ENCODE measurements around the gene MTG2. TPM values are rescaled to one million over a fixed set of nuclear protein-coding genes. Genes with fewer than 3 reads are reported as not detected.

Gene MTG2
- polyA plus RNA-seq, 1 donor (not counting 4 experiments of a cell fraction or from before 2014, with no cell fraction given), result 24.7 TPM

DNA sequence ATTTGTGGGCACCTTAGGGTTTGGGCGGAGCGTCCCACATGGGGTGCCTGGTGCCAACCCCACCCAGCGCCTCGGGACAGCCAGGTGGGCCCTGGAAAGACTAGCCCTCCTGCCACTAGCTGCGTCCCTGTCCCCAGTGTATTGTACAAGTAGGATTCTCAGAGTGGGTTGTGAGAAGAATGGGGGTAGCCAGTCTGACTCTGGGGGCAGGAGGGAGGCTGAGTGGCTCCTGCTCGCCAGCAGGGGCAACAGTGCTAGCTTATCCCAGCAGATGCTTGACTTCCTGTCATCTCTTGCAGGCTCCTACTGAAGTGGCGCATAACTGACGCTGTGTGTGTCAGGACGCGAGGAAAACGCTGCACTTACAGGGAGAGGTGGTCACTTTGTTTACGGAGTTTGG lies 49.0 kb upstream of the MTG2 start:
- H3K4me1 ChIP-seq (ENCODE audit: control insufficient read depth, extremely low read depth, insufficient read depth, low read length), result no peaks in the 10 kb centered on the region
- TF ChIP-seq EZH2 (IDR thresholded peaks at IDR 0.05; ENCODE audit: low read length), result no peak
- TF ChIP-seq, protein P1, sequence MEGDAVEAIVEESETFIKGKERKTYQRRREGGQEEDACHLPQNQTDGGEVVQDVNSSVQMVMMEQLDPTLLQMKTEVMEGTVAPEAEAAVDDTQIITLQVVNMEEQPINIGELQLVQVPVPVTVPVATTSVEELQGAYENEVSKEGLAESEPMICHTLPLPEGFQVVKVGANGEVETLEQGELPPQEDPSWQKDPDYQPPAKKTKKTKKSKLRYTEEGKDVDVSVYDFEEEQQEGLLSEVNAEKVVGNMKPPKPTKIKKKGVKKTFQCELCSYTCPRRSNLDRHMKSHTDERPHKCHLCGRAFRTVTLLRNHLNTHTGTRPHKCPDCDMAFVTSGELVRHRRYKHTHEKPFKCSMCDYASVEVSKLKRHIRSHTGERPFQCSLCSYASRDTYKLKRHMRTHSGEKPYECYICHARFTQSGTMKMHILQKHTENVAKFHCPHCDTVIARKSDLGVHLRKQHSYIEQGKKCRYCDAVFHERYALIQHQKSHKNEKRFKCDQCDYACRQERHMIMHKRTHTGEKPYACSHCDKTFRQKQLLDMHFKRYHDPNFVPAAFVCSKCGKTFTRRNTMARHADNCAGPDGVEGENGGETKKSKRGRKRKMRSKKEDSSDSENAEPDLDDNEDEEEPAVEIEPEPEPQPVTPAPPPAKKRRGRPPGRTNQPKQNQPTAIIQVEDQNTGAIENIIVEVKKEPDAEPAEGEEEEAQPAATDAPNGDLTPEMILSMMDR (optimal IDR thresholded peaks at IDR 0.05 in 1 of 3, IDR thresholded peaks at IDR 0.05 in 1 of 3, conservative IDR thresholded peaks at IDR 0.05 in 1 of 3; ENCODE audit: extremely low read depth in 1 of 3, insufficient read depth in 2 of 3, low read length in 3 of 3), result peak; percentile 8 to 26 (median 18)
- no peaks in the 10 kb centered on the region for H3K9me3 ChIP-seq (ENCODE audit: control insufficient read depth, low read depth, low read length)
- H3K36me3 ChIP-seq (ENCODE audit: control insufficient read depth in 2 of 2, extremely low read depth in 1 of 2, insufficient read depth in 2 of 2, low read length in 2 of 2), result peaks cover 48 to 71% of the 10 kb centered on the region in 2 experiments
- H3K27me3 ChIP-seq (ENCODE audit: control insufficient read depth, extremely low read depth, insufficient read depth, low read length), result no peaks in the 10 kb centered on the region
- H2AFZ ChIP-seq (ENCODE audit: control insufficient read depth, low read length), result no peak overlapping the region
- no peak overlapping the region for H3K9ac ChIP-seq (ENCODE audit: control insufficient read depth, extremely low read depth, insufficient read depth, low read length)
- peaks cover 10% of the 10 kb centered on the region for H4K20me1 ChIP-seq (ENCODE audit: control insufficient read depth, extremely low read depth, insufficient read depth, low read length)
- FAIRE-seq (no peak), DNase-seq (ENCODE audit: low read depth, low spot score) (no peak)
- no peak overlapping the region for H3K4me3 ChIP-seq (ENCODE audit: control insufficient read depth in 2 of 3, extremely low read depth in 1 of 3, insufficient read depth in 2 of 3, low read depth in 1 of 3, low read length in 3 of 3)
- H3K27ac ChIP-seq (ENCODE audit: control insufficient read depth, insufficient read depth, low read length), result no peak overlapping the region
- H3K79me2 ChIP-seq (ENCODE audit: control insufficient read depth, insufficient read depth, low read length), result peaks cover 4% of the 10 kb centered on the region
- dilution Hi-C loops (cut with MboI; ENCODE audit: extremely low pct_ligation_motif_present, low sequenced_read_pairs), result no loop called here
- H3K4me2 ChIP-seq (ENCODE audit: control insufficient read depth, extremely low read depth, insufficient read depth, low read depth, low read length), result no peak overlapping the region
- H3K9me1 ChIP-seq (ENCODE audit: control insufficient read depth, extremely low read depth, insufficient read depth, low read length), result no peaks in the 10 kb centered on the region

DNA sequence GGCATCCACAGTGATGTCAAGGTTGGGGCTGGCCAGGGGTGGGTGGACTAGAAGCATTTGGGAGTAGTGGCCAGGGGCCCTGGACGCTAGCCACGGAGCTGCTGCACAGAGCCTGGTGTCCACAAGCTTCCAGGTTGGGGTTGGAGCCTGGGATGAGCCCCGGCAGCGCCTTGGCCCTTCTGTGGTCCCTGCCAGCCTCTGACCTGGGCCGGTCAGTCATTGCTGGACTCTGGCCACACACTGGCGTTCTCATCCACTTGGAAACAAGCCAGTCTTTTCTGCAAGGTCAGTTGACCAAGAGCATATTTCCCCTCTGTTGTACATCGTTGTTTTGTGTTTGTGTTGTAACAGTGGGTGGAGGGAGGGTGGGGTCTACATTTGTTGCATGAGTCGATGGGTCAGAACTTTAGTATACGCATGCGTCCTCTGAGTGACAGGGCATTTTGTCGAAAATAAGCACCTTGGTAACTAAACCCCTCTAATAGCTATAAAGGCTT lies 48.0 kb upstream of the MTG2 start:
- peaks cover 13% of the 10 kb centered on the region for H4K20me1 ChIP-seq (ENCODE audit: control insufficient read depth, extremely low read depth, insufficient read depth, low read length)
- H3K79me2 ChIP-seq (ENCODE audit: control insufficient read depth, insufficient read depth, low read length), result peaks cover 13% of the 10 kb centered on the region
- H3K36me3 ChIP-seq (ENCODE audit: control insufficient read depth in 2 of 2, extremely low read depth in 1 of 2, insufficient read depth in 2 of 2, low read length in 2 of 2), result peaks cover 52 to 71% of the 10 kb centered on the region in 2 experiments
- no peak for TF ChIP-seq EZH2 (IDR thresholded peaks at IDR 0.05; ENCODE audit: low read length)
- TF ChIP-seq, protein P1 (optimal IDR thresholded peaks at IDR 0.05 in 1 of 3, IDR thresholded peaks at IDR 0.05 in 1 of 3, conservative IDR thresholded peaks at IDR 0.05 in 1 of 3; ENCODE audit: extremely low read depth in 1 of 3, insufficient read depth in 2 of 3, low read length in 3 of 3), result no peak
- no peak overlapping the region for H2AFZ ChIP-seq (ENCODE audit: control insufficient read depth, low read length)
- H3K27me3 ChIP-seq (ENCODE audit: control insufficient read depth, extremely low read depth, insufficient read depth, low read length), result no peaks in the 10 kb centered on the region
- DNase-seq (ENCODE audit: low read depth, low spot score) (no peak), FAIRE-seq (no peak)
- H3K9ac ChIP-seq (ENCODE audit: control insufficient read depth, extremely low read depth, insufficient read depth, low read length), result no peak overlapping the region
- no peak overlapping the region for H3K4me3 ChIP-seq (ENCODE audit: control insufficient read depth in 2 of 3, extremely low read depth in 1 of 3, insufficient read depth in 2 of 3, low read depth in 1 of 3, low read length in 3 of 3)
- H3K4me2 ChIP-seq (ENCODE audit: control insufficient read depth, extremely low read depth, insufficient read depth, low read depth, low read length), result no peak overlapping the region
- H3K4me1 ChIP-seq (ENCODE audit: control insufficient read depth, extremely low read depth, insufficient read depth, low read length), result no peaks in the 10 kb centered on the region
- H3K9me3 ChIP-seq (ENCODE audit: control insufficient read depth, low read depth, low read length), result no peaks in the 10 kb centered on the region
- H3K9me1 ChIP-seq (ENCODE audit: control insufficient read depth, extremely low read depth, insufficient read depth, low read length), result no peaks in the 10 kb centered on the region
- H3K27ac ChIP-seq (ENCODE audit: control insufficient read depth, insufficient read depth, low read length), result no peak overlapping the region
- dilution Hi-C loops (cut with MboI; ENCODE audit: extremely low pct_ligation_motif_present, low sequenced_read_pairs), result no loop called here

Data from keratinocyte (primary cell).